Gastroesophageal sphincter (tissue), 4 donors: ENCODE results near the gene BARD1. TPM values are rescaled to one million over a fixed set of nuclear protein-coding genes. Genes with fewer than 3 reads are reported as not detected.
A peak's percentile ranks its signal among the peaks of the same experiment; 100 is the strongest.

Source experiments
- ATAC-seq: fragments of 150-250 bp; one replicate; pipeline ENCODE4 v1.9.1; 2016; ENCODE audit warnings: mild to moderate bottlenecking, moderate library complexity
- H3K27ac ChIP-seq, 4 donors: fragments of 200-600 bp; sonication (generic) in 3 of 4; 1 replicate in 3 of 4; 2 replicates in 1 of 4; pipeline ENCODE4 v1.5.1; 2016 to 2019
- H3K27me3 ChIP-seq: fragments of 200-600 bp; sonication (generic); one replicate; pipeline ENCODE4 v1.5.1; 2019
- H3K36me3 ChIP-seq, 2 donors: fragments of 200-600 bp; sonication (generic); one replicate each; pipeline ENCODE4 v1.5.1; 2019; ENCODE audit warnings: control low read depth in 1 of 2
- H3K4me1 ChIP-seq, 3 donors: fragments of 200-600 bp; sonication (generic); 1 replicate in 2 of 3; 2 replicates in 1 of 3; pipeline ENCODE4 v1.5.1; 2016 to 2019; ENCODE audit warnings: control low read depth in 2 of 3
- H3K4me3 ChIP-seq, 2 donors: fragments of 200-600 bp; sonication (generic); one replicate each; pipeline ENCODE4 v1.5.1; 2019; ENCODE audit warnings: mild to moderate bottlenecking in 1 of 2, moderate library complexity in 1 of 2
- H3K9me3 ChIP-seq, 3 donors: fragments of 200-600 bp; sonication (generic); one replicate each; pipeline ENCODE4 v1.5.1; 2017 to 2019; ENCODE audit warnings: control low read depth in 2 of 3
- EP300 ChIP-seq: sonication (generic); formaldehyde crosslinking; IDR thresholded peaks from one replicate; pipeline ENCODE4 v1.6.1; 2017; ENCODE audit warnings: antibody characterized with exemption, mild to moderate bottlenecking
- POLR2A ChIP-seq, 2 donors: fragments of 450-650 bp; IDR thresholded peaks; one replicate each; pipeline ENCODE4 v1.6.1; 2017; ENCODE audit warnings: antibody characterized with exemption in 2 of 2, mild to moderate bottlenecking in 2 of 2, moderate library complexity in 1 of 2
- POLR2AphosphoS5 ChIP-seq: sonication (generic); formaldehyde crosslinking; IDR thresholded peaks from one replicate; pipeline ENCODE4 v1.6.1; 2017; ENCODE audit warnings: antibody characterized with exemption
- WGBS, 2 donors: methylation state at CpG; one replicate each; pipeline ENCODE4 v1.1.5; 2018; ENCODE audit warnings: low coverage in 1 of 2; 5-methylcytosine and 5-hydroxymethylcytosine counted together
- total RNA-seq, 4 donors: library from RNA; depleted of rRNA; stranded (reverse); fragments of >200 nt; gene quantifications; one replicate each; pipeline ENCODE4 v1.1.0, GENCODE V29; 2016
- TF ChIP-seq, protein P1 (sequence below), 4 experiments: fragments of 200-600 bp in 2 of 4; fragments of 450-650 bp in 2 of 4; sonication (generic) in 1 of 4; IDR thresholded peaks; one replicate each; pipeline ENCODE4 v1.5.1; 2017 to 2019; ENCODE audit warnings: antibody characterized with exemption in 4 of 4, mild to moderate bottlenecking in 2 of 4, moderate library complexity in 2 of 4

BARD1 gene
- 10 to 100 TPM; 13.9 to 52.9 (median 20.1) TPM for total RNA-seq

DNA sequence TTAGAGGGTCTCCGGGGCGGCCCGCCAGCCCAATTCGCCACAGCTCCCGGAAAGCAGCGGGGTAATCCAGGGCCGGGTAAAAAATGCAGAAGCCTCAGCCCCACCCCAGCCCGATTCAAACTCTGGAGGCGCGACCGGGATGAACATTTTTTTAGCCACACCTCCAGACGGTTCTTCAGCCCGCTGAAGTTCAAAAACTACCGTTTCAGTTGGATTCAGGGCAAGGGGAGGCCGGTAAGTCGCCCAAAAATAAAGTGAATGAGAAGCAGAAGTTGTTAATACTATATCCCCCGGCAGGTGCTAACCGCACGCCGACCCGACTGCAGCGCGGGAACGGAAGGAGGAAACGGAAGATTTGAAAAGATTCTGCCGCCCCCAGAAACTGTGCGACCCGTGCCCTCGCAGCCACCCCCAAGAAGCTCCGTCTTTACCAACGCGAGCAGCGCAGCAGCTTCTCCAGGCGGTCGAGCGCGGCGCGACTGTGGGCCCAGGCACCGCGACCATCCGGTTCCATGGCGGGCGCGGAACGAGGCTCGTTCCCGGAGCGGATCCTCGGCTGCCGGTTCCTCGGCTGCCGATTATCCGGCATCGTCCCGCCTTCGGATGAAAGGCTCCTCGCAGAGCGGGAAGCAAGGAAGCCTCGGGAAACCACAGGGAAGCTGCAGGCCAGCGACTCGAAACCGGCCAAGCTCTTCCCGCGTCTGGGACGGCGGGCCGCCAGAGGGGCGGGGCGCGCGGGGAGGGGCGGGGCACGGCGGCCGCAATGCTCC is at the start of gene BARD1:
BARD1 (minus strand) TSS at position 703 of the 770 bp plus-strand sequence; CDS start at position 589, 114 bp downstream.
- Histone ChIP-seq H3K27ac (peak within 1 kb of the TSS; percentile 45 to 96 (median 92)), H3K4me3 (peak within 1 kb of the TSS; percentile 42 to 68), H3K36me3 (no peaks in the 10 kb centered on the region), H3K9me3 (no peaks in the 10 kb centered on the region), H3K4me1 (peaks cover 0 to 33% (median 2%) of the 10 kb centered on the region in 3 donors), H3K27me3 (no peaks in the 10 kb centered on the region)
- peak; percentile 70 for TF ChIP-seq POLR2AphosphoS5
- no peak for TF ChIP-seq POLR2A (IDR thresholded peaks at IDR 0.05)
- TF ChIP-seq, protein P1, sequence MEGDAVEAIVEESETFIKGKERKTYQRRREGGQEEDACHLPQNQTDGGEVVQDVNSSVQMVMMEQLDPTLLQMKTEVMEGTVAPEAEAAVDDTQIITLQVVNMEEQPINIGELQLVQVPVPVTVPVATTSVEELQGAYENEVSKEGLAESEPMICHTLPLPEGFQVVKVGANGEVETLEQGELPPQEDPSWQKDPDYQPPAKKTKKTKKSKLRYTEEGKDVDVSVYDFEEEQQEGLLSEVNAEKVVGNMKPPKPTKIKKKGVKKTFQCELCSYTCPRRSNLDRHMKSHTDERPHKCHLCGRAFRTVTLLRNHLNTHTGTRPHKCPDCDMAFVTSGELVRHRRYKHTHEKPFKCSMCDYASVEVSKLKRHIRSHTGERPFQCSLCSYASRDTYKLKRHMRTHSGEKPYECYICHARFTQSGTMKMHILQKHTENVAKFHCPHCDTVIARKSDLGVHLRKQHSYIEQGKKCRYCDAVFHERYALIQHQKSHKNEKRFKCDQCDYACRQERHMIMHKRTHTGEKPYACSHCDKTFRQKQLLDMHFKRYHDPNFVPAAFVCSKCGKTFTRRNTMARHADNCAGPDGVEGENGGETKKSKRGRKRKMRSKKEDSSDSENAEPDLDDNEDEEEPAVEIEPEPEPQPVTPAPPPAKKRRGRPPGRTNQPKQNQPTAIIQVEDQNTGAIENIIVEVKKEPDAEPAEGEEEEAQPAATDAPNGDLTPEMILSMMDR (IDR thresholded peaks at IDR 0.05), result no peak
- no peak for TF ChIP-seq EP300
- ATAC-seq, result peak; percentile 13
- WGBS, 2 donors, result 0% methylated on average over 3 to 10 of the region's 76 CpGs

DNA sequence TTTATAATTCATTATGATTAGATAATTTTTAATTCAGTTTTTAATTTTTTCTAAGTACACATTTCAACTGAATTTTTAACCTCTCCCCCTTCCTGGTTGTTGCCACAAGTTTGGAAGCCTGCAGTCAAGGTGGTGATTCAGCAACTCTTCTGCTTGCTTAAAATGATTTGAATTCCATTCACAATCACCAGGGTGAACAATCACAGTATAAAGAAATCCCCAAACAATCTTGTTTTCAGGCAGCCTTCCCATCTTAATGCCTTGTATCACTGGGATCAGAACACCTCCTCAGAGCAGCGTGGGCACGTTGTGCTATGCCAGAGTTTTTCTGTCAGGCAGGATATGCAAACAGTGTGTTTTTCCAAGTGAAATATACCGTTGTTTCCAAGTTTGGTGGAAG is 46.7 kb upstream of the BARD1 start:
- Histone ChIP-seq H3K9me3 (no peaks in the 10 kb centered on the region), H3K36me3 (no peaks in the 10 kb centered on the region), H3K27ac (no peak overlapping the region), H3K4me1 (no peaks in the 10 kb centered on the region), H3K4me3 (no peak overlapping the region), H3K27me3 (no peaks in the 10 kb centered on the region)
- 26 to 42% methylated on average over 3 of the region's 3 CpGs for WGBS, 2 donors
- TF ChIP-seq, protein P1 (IDR thresholded peaks at IDR 0.05), result no peak
- TF ChIP-seq EP300, result no peak
- TF ChIP-seq POLR2A (IDR thresholded peaks at IDR 0.05), result no peak
- no peak for TF ChIP-seq POLR2AphosphoS5
- no peak for ATAC-seq

DNA sequence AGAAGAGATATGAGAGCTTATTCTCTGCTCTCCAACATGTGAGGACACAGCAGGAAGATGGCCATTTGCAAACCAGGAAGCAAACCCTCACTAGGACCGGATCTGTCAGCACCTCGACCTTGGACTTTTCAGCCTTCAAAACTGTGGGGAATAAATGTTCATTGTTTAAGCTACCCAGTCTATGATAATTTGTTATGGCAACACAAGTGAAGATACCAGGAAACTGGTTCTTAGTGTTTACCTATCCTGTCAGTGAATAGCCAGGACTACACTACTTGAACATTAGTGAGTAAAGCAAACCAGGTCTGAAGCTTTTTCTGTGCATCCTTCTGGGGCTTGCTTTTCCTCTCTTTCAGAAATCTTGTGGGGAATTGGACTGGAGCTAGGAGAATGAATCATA is 44.4 kb upstream of the BARD1 start:
- no peaks in the 10 kb centered on the region for H3K27me3 ChIP-seq
- H3K36me3 ChIP-seq, result no peaks in the 10 kb centered on the region
- no peak for ATAC-seq
- 55 to 62% methylated on average over 2 of the region's 2 CpGs for WGBS, 2 donors
- H3K4me1 ChIP-seq, result no peaks in the 10 kb centered on the region
- H3K9me3 ChIP-seq, result no peaks in the 10 kb centered on the region
- no peak overlapping the region for H3K4me3 ChIP-seq
- TF ChIP-seq EP300 (no peak), POLR2AphosphoS5 (no peak), POLR2A (IDR thresholded peaks at IDR 0.05) (no peak)
- TF ChIP-seq, protein P1 (IDR thresholded peaks at IDR 0.05), result no peak
- H3K27ac ChIP-seq, result no peak overlapping the region

DNA sequence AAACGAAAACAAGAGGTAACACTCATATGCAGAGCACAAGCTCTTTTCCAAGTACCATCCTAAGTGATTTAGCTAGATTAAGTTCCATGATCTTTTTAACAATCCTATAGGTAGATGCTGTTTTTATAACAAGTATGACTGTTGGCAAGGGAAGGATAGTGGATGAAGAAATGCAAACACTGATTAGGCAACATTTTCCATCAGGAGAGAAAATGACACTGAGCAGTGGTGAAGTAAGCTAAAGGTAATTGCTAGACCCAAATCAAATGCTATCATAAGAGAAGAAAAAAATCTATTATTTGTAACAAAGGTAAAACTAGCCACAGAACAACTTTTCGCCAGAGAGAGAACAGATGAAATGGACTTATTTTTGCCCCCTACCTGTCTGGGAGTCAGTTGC is 34.3 kb upstream of the BARD1 start:
- H3K4me3 ChIP-seq, result no peak overlapping the region
- WGBS, 2 donors, result 75 to 90% methylated on average over 2 of the region's 2 CpGs
- H3K27ac ChIP-seq, result no peak overlapping the region
- no peaks in the 10 kb centered on the region for H3K4me1 ChIP-seq
- peaks cover 0 to 4% (median 0%) of the 10 kb centered on the region in 3 donors for H3K9me3 ChIP-seq
- no peaks in the 10 kb centered on the region for H3K27me3 ChIP-seq
- ATAC-seq, result no peak
- H3K36me3 ChIP-seq, result no peaks in the 10 kb centered on the region
- TF ChIP-seq EP300 (no peak), POLR2AphosphoS5 (no peak), POLR2A (IDR thresholded peaks at IDR 0.05) (no peak)
- TF ChIP-seq, protein P1 (IDR thresholded peaks at IDR 0.05), result no peak

DNA sequence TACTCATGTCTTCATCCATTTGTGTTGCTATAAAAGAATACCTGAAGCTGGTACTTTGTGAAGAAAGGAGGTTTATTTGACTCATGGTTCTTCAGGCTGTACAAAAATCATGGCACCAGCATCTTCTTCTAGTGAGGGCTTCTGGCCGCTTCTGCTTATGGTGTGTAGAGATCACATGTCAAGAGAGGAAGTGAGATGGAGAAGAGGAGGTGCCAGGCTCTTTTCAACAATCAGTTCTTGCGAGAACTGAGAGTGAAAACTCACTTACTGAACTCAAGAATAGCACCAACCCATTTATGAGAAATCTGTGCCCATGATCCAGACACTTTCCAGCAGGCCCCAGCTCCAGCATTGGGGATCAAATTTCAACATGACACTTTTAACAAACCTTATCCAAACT is 30.0 kb upstream of the BARD1 start:
- no peak overlapping the region for H3K4me3 ChIP-seq
- no peaks in the 10 kb centered on the region for H3K4me1 ChIP-seq
- no peak for TF ChIP-seq EP300
- no peak for ATAC-seq
- H3K9me3 ChIP-seq, result peaks cover 0 to 4% (median 0%) of the 10 kb centered on the region in 3 donors
- WGBS, 2 donors, result 92 to 94% methylated on average over 2 of the region's 2 CpGs
- H3K27ac ChIP-seq, result no peak overlapping the region
- H3K27me3 ChIP-seq, result no peaks in the 10 kb centered on the region
- H3K36me3 ChIP-seq, result no peaks in the 10 kb centered on the region
